Mesodermal cell (in vitro differentiated cells): ENCODE measurements around the gene UQCRC1. TPM values are rescaled to one million over a fixed set of nuclear protein-coding genes. Genes with fewer than 3 reads are reported as not detected.
A peak's percentile ranks its signal among the peaks of the same experiment; 100 is the strongest.

Experiments used
- H3K27ac ChIP-seq: 2 replicates; pipeline ENCODE4 v1.7.0; 2013; ENCODE audit warnings: mild to moderate bottlenecking, low read depth, low read length, moderate library complexity; ENCODE audit not compliant: severe bottlenecking
- H3K36me3 ChIP-seq: 2 replicates; pipeline ENCODE4 v1.7.1; 2013; ENCODE audit warnings: mild to moderate bottlenecking, low read length, moderate library complexity; ENCODE audit not compliant: control insufficient read depth, insufficient read depth
- H3K4me1 ChIP-seq: one replicate; pipeline ENCODE4 v1.7.1; 2013; ENCODE audit warnings: mild to moderate bottlenecking, low read length; ENCODE audit not compliant: insufficient read depth, control insufficient read depth, poor library complexity, severe bottlenecking
- H3K4me3 ChIP-seq: 2 replicates; pipeline ENCODE4 v1.7.0; 2013; ENCODE audit warnings: low read length, control low read depth, mild to moderate bottlenecking; ENCODE audit not compliant: insufficient read depth, poor library complexity, severe bottlenecking; ENCODE audit errors: extremely low read depth
- H3K9me3 ChIP-seq: 2 replicates; pipeline ENCODE4 v1.7.1; 2013; ENCODE audit warnings: mild to moderate bottlenecking, low read length, moderate library complexity; ENCODE audit not compliant: control insufficient read depth
- WGBS, 2 experiments: methylation state at CpG; one replicate each; pipeline ENCODE4 v1.1.5; 2013; ENCODE audit warnings: missing lambda C conversion rate in 2 of 2; ENCODE audit not compliant: insufficient coverage in 2 of 2; 5-methylcytosine and 5-hydroxymethylcytosine counted together
- polyA plus RNA-seq, 2 experiments: library from polyadenylated mRNA; stranded (reverse); fragments of 50-300 nt; gene quantifications; one replicate each; pipeline ENCODE4 v1.2.3, GENCODE V29; 2013

The UQCRC1 gene
- 265 TPM for polyA plus RNA-seq (2013, experiment 1 of 2)
- 222 TPM for polyA plus RNA-seq (2013, experiment 2 of 2)

DNA sequence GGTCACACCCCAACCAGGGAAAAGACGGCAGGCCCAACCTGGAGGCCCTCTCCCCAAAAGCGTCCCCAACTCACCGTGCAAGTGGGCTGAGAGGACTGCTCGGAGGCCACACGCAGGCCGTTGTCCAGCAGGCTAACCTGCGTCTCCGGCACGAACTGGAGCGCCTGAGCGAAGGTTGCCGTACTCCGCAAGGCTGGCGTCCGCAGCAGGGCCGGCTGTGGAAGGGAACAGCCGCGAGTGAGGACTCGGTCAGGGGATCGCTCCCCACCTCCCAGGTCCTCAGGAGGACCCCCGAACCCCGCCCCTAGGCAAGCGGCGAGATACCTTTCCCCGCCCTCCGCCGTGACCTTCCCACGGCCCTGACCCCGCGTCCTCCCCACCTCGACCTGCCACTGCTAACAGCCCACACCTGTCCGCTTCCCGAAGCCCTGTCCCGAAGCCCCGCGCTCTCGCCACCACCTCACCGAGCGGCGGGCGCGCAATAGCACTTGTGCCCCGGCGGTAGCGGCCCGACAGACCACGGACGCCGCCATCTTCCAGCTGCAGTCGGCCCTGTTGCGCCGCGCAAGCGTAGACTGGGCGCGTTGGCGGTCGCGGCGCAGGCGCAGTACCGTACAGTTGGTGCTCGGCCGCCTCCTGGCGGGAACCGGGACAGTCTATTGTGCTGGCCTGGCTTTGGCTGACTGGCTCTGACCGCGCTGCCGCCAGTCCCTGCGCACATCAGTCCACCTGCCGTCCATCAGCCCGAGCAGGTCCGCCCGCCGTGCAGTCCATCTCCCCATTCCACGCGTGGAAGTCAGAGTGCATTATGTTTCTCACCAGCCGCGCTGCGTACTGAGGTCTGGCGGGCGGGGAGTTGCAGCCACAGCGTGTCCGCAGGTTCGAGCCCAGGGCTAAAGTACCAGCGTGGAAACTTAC lies at the start of gene UQCRC1:
Gene UQCRC1 (minus strand): TSS at position 559 of the 918 bp plus-strand sequence. CDS start 26 bp downstream, at position 533.
- Histone ChIP-seq H3K36me3 (peaks cover 41% of the 10 kb centered on the region), H3K9me3 (no peaks in the 10 kb centered on the region), H3K4me1 (peaks cover 6% of the 10 kb centered on the region), H3K27ac (peak within 1 kb of the TSS; percentile 23), H3K4me3 (peak within 1 kb of the TSS; percentile 91)
- WGBS, 2 experiments: 1 to 2% methylated on average over 74 of the region's 86 CpGs

DNA sequence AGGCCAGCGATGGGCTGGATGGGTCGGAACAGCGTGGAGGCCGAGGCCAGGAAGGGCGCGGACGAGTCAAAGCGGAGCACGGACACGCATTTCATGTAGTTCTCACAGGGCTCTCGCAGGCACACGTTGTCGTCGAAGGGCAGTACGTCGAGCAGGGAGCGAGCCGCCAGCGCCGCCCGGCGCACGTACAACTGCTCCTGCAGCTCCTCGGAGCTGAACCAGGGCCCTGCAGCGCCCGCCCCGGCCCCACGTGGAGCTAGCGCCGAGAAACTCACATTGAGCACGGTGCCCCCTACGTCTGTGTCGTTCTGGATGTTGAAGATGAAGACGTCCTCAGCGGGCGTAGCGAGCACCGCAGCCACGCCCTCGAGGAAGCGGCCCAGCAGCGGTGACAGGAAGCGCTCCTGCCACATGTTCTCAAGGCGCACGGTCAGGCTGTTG lies 47.4 kb upstream of the UQCRC1 start:
- no peaks in the 10 kb centered on the region for H3K9me3 ChIP-seq
- peaks cover 4% of the 10 kb centered on the region for H3K4me1 ChIP-seq
- H3K4me3 ChIP-seq: no peak overlapping the region
- WGBS, 2 experiments: 94 to 97% methylated on average over 45 of the region's 45 CpGs
- peaks cover 70% of the 10 kb centered on the region for H3K36me3 ChIP-seq
- no peak overlapping the region for H3K27ac ChIP-seq

DNA sequence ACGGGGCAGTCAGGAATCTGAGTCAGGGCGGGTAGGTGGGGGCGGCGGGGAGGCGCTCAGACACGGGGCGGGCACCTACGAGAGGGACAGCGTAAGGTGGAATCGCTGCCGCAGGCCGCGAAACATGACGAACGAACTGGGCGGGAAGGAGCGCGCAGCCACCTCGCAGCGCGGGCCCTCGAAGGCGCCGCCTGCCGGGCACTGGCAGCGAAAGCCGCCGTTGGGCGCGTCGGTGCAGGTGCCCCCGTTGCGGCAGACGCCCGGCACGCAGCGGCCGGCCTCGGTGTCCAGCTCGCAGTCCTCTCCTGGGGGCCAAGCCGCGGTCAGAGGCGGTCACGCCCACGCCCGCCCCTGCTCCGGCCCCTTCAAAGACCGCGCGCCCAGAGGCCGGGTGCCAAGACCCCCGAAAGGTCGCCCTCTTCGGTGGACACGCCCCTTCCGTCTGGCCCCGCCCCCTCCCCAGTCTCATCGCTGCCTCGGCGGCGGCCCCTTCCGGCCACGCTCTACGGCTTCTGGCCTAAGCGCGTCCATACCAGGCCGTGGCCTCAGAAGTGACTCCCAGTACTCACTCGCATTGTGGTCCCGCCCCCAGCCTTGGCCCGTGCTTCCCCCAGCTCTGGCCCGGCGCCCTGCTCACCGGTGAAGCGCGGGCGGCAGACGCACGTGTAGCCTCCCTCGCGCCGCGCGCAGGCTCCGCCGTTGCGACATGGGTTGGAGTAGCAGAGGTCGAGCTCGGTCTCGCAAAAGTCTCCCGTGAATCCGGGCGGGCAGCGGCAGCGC lies 46.8 kb upstream of the UQCRC1 start:
- peaks cover 4% of the 10 kb centered on the region for H3K4me1 ChIP-seq
- 30% methylated on average over 84 to 93 of the region's 94 CpGs for WGBS, 2 experiments
- H3K36me3 ChIP-seq: peaks cover 69% of the 10 kb centered on the region
- peak overlapping the region; percentile 28 for H3K4me3 ChIP-seq
- H3K27ac ChIP-seq: no peak overlapping the region
- no peaks in the 10 kb centered on the region for H3K9me3 ChIP-seq

DNA sequence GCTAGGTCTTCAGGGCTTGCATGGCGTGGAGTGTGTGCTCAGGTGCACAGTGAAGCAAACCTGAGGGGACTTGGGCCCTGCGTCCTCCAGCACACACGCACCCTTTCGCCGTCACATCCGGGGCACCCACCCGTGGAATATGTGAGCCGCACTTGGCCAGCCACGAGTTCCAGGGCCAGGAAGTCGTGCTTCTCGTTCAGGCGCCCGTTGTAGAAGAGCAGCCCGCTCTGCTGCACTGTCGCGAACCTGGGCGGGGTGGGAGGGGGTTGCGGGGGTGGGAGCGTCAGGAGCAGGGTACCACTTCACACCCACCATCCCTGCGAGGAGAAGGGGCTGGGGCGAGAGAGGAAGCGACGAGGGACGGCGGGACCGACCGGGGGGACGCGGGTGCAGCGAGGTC lies 46.2 kb upstream of the UQCRC1 start:
- Histone ChIP-seq H3K4me3 (no peak overlapping the region), H3K36me3 (peaks cover 62% of the 10 kb centered on the region)
- 64 to 76% methylated on average over 10 to 22 of the region's 30 CpGs for WGBS, 2 experiments

DNA sequence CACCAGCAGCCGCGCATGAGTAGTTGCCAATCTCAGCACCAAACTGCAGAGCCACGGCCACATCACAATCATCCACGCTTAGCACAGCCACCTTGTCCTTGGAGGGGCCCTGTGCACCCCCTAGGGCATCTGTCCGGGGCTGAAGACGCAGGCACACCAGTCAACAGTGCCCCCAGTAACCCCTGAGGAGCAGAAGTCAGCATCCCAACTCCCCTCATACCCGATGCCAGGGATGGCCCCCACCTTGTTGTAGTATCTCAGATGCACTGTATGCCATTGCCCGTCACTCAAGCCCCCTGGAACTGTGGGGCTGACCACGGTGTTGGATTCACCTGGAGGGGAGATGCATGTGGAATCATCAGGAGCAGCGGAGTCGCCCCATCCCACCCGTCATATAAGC lies 45.6 kb upstream of the UQCRC1 start:
- Histone ChIP-seq H3K9me3 (no peaks in the 10 kb centered on the region), H3K36me3 (peaks cover 57% of the 10 kb centered on the region), H3K4me3 (no peak overlapping the region), H3K27ac (no peak overlapping the region), H3K4me1 (peaks cover 4% of the 10 kb centered on the region)
- WGBS, 2 experiments: 95 to 100% methylated on average over 7 to 9 of the region's 12 CpGs

More for the DNA sequence above, 46.2 kb upstream of the UQCRC1 start:
- no peaks in the 10 kb centered on the region for H3K9me3 ChIP-seq
- no peak overlapping the region for H3K27ac ChIP-seq
- H3K4me1 ChIP-seq: peaks cover 4% of the 10 kb centered on the region

DNA sequence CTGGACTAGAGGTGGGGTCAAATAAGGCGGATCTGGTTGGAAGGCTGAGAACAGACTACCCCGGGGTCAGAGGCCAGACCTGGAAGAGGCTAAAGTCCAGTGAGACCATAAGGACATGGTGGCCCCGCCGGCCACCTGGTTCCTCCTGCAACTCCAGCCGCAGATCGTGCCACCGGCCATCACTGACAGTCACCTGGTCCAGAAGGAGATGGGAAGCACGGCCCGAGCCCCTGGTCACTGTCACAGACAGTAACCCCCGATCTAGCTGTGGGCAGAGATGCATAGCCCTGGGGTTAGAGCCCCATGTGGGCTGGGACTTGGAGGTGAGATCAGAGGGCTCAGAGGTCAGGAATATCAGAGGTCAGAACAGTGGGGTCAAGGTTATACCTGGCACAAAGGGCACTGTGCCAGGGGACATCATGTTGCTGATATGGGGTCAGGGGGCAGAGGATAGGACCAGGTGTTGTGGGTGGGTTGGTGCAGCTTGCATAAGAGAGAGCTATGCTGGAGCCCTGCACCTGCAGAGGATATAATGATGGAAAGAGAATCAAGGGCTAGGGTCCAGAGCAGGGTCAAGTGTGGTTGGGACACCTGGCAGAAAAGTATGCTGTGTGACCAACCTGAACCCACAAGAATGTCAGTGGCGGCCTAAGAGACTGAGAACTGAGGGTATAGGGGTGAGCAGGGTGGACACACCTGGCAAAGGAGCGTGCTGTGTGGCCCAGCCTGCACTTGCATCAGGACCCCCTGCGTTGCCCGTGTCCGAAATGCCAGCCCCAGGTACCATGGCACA lies 43.7 kb upstream of the UQCRC1 start:
- 96 to 98% methylated on average over 12 to 15 of the region's 15 CpGs for WGBS, 2 experiments
- Histone ChIP-seq H3K9me3 (no peaks in the 10 kb centered on the region), H3K4me3 (no peak overlapping the region), H3K36me3 (peaks cover 43% of the 10 kb centered on the region), H3K4me1 (peaks cover 4% of the 10 kb centered on the region), H3K27ac (no peak overlapping the region)

DNA sequence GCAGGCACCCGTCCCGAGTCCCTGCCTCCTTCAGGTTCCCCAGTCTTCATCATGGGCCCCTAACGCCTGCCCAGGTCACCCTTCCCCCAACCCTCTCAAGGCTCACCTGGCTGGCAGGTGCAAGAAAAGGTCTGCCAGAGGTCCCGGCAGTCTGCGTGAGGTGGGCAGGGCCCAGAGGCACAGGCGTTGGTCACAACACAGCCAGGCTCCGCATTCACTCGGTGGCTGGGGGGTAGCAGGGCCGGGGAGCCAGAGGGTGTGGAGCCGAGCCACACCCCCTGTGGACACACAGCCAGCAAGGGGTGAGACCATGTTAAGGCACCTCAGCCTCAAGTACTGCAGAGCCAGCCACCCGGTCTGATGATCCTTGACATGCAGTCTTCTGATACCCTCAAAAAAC lies 42.3 kb upstream of the UQCRC1 start:
- 92 to 98% methylated on average over 6 to 11 of the region's 11 CpGs for WGBS, 2 experiments
- Histone ChIP-seq H3K9me3 (no peaks in the 10 kb centered on the region), H3K27ac (no peak overlapping the region), H3K4me1 (peaks cover 4% of the 10 kb centered on the region), H3K4me3 (no peak overlapping the region), H3K36me3 (peaks cover 33% of the 10 kb centered on the region)

DNA sequence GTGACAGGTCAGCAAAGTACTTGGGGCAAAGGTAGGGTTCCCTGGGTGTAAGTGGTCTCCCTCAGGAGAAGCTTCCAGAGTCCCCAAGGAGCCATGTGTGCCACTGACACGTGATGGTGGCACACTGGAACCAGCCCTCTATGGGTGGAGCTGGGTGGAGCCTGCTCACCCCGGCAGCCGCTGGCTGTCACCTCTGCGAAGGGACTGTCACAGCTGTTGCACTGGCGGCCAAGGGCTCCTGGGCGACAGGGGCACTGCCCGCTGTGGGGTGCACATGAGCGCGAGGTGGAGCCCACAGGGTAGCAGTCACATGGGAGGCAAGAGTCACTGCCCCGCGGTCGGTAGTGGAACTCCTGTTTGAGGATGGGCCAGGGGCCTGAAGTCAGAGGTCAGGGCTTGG lies 41.3 kb upstream of the UQCRC1 start:
- H3K9me3 ChIP-seq: no peaks in the 10 kb centered on the region
- WGBS, 2 experiments: 90 to 91% methylated on average over 10 to 12 of the region's 12 CpGs
- H3K4me3 ChIP-seq: no peak overlapping the region
- H3K36me3 ChIP-seq: peaks cover 41% of the 10 kb centered on the region
- no peaks in the 10 kb centered on the region for H3K4me1 ChIP-seq
- no peak overlapping the region for H3K27ac ChIP-seq

DNA sequence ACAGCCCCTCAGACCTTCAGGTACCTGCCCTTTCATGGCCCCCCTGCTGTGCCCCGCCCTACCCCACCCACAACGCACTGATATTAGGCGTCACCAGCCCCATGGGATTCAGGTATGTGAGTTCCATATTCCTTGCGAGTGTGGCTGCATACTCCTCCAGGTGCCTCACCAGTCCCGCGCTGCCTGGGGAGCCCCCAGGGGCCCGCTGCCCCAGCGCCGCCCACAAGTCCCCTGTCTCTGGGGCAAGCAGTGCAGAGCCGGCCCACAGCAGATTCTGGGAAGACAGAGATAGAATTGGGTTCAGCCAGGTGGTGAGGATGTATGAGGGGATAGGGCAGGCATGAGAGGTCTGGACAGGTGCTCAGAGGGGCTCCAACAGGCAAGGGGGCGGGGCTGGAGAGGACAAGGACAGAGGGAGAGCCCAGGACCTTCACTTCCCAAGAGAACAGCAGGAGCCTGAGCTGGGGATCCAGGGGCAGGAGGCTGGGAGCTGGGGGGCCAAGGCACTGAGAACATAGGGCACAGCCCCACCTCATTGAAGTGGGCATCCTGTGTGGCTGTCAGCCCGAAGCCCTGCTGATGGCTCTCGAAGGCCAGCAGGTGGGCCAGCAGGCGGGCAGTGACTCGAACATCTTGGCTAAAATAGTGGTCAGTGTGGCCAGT lies 38.9 kb upstream of the UQCRC1 start:
- 95% methylated on average over 12 to 13 of the region's 15 CpGs for WGBS, 2 experiments
- Histone ChIP-seq H3K4me3 (no peak overlapping the region), H3K4me1 (no peaks in the 10 kb centered on the region), H3K36me3 (peaks cover 34% of the 10 kb centered on the region), H3K27ac (no peak overlapping the region), H3K9me3 (no peaks in the 10 kb centered on the region)

DNA sequence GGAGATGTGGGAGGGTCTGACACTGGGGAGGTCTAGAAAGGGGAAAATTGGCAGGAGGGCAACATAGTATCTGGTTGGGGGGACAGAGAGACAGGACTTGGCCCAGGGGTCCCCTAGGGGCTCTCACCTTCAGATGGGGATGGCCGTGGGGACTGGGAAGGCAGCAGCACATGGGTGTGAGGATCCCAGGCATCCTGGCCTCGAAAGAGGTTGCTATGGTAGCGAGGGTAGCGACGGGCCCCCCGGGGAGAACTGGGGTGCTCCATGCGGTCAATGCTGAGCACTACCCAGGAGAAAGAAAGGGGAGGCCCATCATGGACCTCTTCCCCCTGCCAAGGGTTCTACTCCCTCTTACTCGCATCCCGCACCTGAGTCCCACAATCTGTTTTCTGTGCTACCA lies 38.3 kb upstream of the UQCRC1 start:
- no peak overlapping the region for H3K4me3 ChIP-seq
- H3K27ac ChIP-seq: no peak overlapping the region
- no peaks in the 10 kb centered on the region for H3K9me3 ChIP-seq
- WGBS, 2 experiments: 91 to 99% methylated on average over 7 to 9 of the region's 9 CpGs
- H3K4me1 ChIP-seq: no peaks in the 10 kb centered on the region
- peaks cover 28% of the 10 kb centered on the region for H3K36me3 ChIP-seq
